Ovary (tissue), 3 donors: ENCODE data around the gene ADORA1.

Source experiments
- EP300 ChIP-seq: sonication (generic); formaldehyde crosslinking; IDR thresholded peaks from one replicate; pipeline ENCODE4 v1.6.1; 2017; ENCODE audit warnings: antibody characterized with exemption
- POLR2A ChIP-seq: fragments of 450-650 bp; IDR thresholded peaks from one replicate; pipeline ENCODE4 v1.6.1; 2017; ENCODE audit warnings: antibody characterized with exemption, mild to moderate bottlenecking, moderate library complexity
- TF ChIP-seq, protein P1 (sequence below), 3 donors: fragments of 450-650 bp in 2 of 3; fragments of 200-600 bp in 1 of 3; IDR thresholded peaks; one replicate each; pipeline versions ENCODE4 v1.5.1 to v1.8.0; 2016 to 2022; ENCODE audit warnings: antibody characterized with exemption in 3 of 3, mild to moderate bottlenecking in 1 of 3
- donor health status: DM: no; HTN: no; CAD: no.

DNA sequence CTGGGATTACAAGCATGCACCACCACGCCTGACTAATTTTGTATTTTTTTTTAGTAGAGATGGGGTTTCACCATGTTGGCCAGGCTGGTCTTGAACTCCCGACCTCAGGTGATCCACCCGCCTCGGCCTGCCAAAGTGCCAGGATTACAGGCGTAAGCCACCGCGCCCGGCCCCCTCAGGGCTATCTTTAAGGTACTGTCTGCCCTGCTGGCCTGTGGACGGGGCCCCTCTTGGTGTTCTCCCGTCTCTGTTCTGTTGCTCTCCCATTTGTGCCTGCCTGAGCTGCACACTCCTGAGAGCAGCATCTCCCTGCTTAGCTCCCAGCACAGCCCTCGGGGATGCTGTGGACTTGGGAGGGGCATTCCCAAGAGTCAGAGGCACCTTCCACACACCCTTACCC, 34.2 kb downstream of the ADORA1 start:
- TF ChIP-seq, protein P1, sequence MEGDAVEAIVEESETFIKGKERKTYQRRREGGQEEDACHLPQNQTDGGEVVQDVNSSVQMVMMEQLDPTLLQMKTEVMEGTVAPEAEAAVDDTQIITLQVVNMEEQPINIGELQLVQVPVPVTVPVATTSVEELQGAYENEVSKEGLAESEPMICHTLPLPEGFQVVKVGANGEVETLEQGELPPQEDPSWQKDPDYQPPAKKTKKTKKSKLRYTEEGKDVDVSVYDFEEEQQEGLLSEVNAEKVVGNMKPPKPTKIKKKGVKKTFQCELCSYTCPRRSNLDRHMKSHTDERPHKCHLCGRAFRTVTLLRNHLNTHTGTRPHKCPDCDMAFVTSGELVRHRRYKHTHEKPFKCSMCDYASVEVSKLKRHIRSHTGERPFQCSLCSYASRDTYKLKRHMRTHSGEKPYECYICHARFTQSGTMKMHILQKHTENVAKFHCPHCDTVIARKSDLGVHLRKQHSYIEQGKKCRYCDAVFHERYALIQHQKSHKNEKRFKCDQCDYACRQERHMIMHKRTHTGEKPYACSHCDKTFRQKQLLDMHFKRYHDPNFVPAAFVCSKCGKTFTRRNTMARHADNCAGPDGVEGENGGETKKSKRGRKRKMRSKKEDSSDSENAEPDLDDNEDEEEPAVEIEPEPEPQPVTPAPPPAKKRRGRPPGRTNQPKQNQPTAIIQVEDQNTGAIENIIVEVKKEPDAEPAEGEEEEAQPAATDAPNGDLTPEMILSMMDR (IDR thresholded peaks at IDR 0.05), result no peak
- TF ChIP-seq POLR2A, result no peak
- no peak for TF ChIP-seq EP300
